ENCODE results near the gene PLCG2.
A peak's percentile ranks its signal among the peaks of the same experiment; 100 is the strongest.
"Not testable (repeated sequence)": the region's sequence is repeated elsewhere in the genome, so short reads cannot be mapped to it uniquely, and the experiment has no call there.

Gene PLCG2

DNA sequence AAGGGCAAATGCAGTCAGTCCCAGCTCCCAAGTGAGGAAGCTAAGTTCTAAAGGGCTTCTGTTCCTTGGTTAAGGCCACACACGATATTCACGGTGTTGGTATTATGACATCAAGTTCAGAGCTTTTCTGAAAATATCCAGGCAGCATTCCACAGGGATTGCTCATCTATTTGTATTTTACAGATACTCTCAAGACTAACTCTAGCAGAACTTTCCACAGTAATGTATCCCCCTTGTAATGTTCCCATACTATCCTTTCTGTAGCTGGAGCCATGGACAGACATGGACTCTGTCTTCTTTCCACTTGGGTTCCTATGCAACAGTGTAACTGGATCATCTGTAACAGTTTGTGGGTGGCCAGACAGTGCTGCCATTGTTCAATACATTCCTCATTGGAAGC is 218.6 kb downstream of the PLCG2 start:
- peak; percentile 40 for DNase-seq (ENCODE audit: low read depth)

DNA sequence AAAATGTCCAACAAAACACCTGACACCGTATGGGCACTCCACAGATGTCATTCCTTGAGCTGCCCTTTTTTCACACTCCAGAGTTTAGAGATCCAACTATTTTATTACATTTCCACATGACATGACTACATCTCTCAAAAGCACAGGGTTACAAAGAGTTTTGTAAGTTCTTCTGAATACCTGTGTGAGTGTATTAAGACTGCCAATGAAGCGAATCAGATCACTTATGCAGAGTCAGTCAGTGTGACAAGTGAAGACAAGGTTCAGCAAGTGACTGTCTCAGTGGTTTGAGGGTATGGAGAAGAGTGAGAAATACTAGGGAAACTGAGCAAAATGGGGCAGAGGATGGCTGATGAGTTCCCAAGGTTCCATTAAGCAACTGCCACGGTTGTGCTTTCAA is 223.7 kb downstream of the PLCG2 start:
- DNase-seq (ENCODE audit: low read depth): no peak

DNA sequence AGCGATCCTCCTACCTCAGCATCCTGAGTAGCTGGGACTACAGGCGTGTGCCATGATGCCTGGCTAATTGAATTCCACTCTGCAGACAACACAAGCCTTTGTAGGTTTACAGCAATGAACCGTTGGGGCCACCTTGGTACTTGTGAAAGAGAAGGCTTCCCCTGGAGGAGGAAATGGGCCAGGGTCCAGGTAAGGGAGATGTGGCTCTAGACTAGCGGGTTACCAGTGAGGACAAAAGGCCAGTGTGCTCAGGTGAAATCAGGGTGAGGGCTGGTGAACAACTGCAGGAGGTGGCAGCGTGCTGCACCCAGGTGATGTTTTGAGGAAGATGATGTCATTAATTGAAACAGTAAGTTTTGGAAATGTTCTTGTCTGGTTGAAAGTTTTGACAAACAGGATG is 225.5 kb downstream of the PLCG2 start:
- no peak for DNase-seq (ENCODE audit: low read depth)

DNA sequence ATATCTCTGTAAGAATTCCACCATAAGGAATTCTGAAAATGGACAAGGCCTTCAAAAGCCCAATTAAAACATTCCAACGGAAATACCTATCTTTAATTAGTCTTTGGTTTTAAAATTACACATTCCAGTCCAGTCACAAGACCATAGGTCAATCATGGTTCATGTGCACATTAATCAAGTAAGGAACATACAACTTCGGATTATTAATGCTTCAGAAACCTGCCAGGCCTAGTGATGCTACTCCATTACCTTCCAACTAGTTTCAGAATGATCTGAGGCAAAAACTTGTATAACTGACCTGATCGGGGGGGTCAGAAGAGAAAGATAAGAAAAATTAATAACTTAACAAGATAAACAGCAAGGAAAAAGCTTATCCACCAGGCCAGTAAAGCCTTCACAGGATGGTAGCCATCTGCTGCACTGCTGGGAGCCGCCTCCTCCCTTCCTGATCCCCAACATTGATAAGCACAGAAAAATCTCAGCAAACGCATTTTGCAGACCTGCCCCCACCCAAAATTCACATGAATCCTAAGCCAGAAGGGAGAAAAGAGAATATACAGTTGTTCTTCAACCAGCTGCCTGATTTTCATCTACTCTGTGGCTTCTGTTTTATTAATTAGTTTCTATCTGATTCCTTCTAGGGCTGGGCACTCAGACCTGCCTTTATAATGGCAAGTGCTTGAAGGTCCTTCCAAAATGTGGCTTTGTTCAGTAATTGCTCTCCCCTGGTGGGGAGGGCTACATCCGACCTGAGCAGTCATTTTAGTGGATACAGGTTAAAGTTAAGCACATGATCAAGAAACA is 226.1 kb downstream of the PLCG2 start:
- DNase-seq (ENCODE audit: low read depth): no peak

DNA sequence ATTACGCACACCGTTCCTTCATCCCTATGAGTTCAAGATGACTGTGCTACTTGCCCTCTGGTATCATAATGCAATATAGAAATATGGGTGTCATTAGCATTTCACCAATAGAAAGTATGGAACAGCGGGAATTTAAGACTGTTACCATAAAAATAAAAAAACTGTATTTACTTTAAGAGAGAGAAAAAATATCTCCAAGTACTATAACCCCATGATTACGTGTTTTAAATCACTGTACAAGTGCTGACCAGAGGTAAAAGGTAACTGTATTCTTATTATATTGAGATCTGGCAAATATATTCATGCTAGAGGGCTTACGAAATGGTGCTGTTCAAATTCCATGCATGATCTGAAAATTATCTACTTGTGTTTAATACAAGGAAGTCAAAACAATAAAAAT is 226.9 kb downstream of the PLCG2 start:
- no peak for DNase-seq (ENCODE audit: low read depth)

DNA sequence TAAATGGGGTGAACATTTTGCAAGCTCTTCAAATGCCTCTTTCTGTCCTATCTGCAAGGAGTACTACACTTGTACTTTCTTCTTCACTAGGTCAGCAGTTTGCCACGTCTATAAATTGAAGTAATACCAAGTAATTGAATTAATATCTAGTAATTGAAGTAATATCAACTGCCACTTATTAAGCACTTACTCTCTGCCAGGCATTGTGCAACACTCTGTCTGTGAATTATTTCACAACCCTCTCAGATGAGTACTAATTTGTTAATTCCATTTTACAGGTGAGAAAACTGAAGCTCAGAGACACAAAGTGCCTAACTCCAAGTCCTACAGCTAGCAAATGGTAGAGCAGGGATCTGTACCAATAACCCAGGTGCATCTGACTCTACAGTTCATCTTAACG is 228.1 kb downstream of the PLCG2 start:
- DNase-seq (ENCODE audit: low read depth): no peak

DNA sequence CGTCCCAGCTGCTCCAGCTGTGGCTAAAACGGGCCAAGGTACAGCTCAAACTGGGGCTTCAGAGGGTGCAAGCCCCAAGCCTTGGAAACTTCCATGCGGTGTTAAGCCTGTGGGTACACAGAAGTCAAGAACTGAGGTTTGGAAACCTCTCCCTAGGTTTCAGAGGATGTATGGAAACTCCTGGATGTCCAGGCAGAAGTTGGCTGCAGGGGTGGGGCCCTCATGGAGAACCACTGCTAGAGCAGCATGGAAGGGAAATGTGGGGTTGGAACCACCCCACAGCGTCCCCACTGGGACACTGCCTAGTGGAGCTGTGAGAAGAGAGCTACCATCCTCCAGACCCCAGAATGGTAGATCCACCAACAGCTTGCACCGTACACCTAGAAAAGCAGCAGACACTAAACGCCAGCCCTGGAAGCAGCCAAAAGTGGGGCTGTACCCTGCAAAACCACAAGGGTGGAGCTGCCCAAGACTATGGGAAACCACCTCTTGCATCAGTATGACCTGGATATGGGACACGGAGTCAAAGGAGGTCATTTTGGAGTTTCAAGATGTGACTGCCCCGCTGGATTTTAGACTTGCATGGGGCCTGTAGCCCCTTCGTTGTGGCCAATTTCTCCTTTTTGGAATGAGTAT is 230.0 kb downstream of the PLCG2 start:
- DNase-seq (ENCODE audit: low read depth): no peak

DNA sequence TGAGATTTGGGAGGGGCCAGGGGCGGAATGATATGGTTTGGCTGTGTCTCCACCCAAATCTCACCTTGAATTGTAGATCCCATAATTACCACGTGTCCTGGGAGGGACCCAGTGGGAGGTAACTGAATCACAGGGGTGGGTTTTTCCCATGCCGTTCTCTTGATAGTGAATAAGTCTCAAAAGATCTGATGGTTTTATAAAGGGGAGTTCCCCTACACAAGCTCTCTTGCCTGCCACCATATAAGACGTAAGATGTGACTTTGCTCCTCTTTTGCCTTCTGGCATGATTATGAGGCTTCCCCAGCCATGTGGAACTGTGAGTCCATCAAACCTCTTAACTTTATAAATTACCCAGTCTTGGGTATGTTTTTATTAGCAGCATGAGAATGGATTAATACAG is 230.7 kb downstream of the PLCG2 start:
- not testable (repeated sequence) for DNase-seq (ENCODE audit: low read depth)

DNA sequence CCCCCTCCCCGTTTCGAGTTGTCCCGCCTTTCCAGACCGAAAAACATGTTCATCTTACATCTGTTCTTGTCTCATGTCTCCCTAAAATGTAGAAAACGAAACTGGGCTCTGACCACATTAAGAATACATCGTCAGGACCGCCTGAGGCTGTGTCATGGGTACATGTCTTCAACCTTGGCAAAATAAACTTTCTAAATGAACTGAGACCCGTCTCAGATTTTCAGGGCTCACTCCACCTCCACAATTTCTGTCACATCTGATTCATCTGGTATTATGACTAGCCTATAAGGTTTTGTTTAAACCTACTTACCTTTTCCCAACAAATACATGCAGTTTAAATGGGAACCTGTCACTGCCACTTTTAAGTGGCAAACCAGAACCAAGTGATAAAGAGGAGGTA is 231.6 kb downstream of the PLCG2 start:
- DNase-seq (ENCODE audit: low read depth): no peak

DNA sequence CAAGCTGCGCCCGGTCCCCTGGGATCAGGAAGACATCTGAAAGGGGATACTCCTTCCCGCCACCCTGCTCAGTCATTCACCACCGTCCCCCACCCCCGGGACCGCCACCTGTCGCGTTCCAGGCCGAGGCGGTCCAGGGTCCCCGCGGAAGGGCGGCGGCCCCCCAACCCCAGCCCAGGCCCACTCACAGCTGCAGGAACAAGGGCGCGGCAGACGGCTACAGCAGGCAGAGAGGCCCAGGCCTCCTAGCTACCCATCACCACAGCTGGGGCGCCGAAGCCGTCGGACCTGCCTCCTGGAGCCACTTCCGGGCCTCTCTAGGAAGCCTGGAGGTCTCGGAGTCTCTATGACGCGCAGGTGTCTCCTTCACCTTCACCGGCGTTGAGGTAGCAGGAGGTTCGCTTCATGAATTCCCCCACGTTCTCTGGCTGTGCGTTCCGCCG is 232.1 kb downstream of the PLCG2 start, which contains the start of gene SDR42E1:
Gene SDR42E1, minus strand, starts transcription at position 272 of the 443 bp plus-strand sequence. CDS start 10,612 bp downstream, outside the sequence.
- no peak for DNase-seq (ENCODE audit: low read depth)

Data from GM04504 (cell line).